GM12873 (cell line): Measurements from ENCODE around the gene LHPP.

Experiments
- CTCF ChIP-seq: IDR thresholded peaks from 2 replicates; pipeline ENCODE4 v1.5.1; 2012; ENCODE audit warnings: low read depth, mild to moderate bottlenecking, moderate library complexity, low read length, control low read depth; ENCODE audit not compliant: insufficient read depth; ENCODE audit errors: missing control alignments

Gene LHPP

GRCh38 chr10:124468624-124469023 lies 7.0 kb downstream of the LHPP start:
- TF ChIP-seq CTCF: no peak

GRCh38 chr10:124469956-124470484 lies 8.4 kb downstream of the LHPP start:
- TF ChIP-seq CTCF: no peak

GRCh38 chr10:124470544-124471434 lies 9.2 kb downstream of the LHPP start:
- TF ChIP-seq CTCF: no peak

- no peak for TF ChIP-seq CTCF
Measured at GRCh38 chr10:124472071-124472470, 10.4 kb downstream of the LHPP start.

GRCh38 chr10:124473070-124473469 lies 11.4 kb downstream of the LHPP start:
- TF ChIP-seq CTCF: no peak

GRCh38 chr10:124474514-124475070 lies 13.0 kb downstream of the LHPP start:
- TF ChIP-seq CTCF: no peak

- no peak for TF ChIP-seq CTCF
Measured at GRCh38 chr10:124476043-124476725, 14.6 kb downstream of the LHPP start.
